HepG2 (cell line): ENCODE data around the gene AIF1. TPM values are rescaled to one million over a fixed set of nuclear protein-coding genes. Genes with fewer than 3 reads are reported as not detected.

ENCODE experiments used
- ASH2L ChIP-seq: fragments of 300-600, 200-600 bp; sonication (generic); IDR thresholded peaks from 2 replicates; pipeline ENCODE4 v1.7.0; 2017; ENCODE audit warnings: low read depth, mild to moderate bottlenecking, moderate library complexity, mixed read lengths, low read length; ENCODE audit not compliant: insufficient read length
- DRAP1 ChIP-seq: IDR thresholded peaks from 2 replicates; pipeline ENCODE4 v1.6.1; 2016; ENCODE audit warnings: missing genetic modification reagents, missing compliant biosample characterization
- FOXJ3 ChIP-seq: sonication (generic); formaldehyde crosslinking; IDR thresholded peaks from 2 replicates; pipeline ENCODE4 v1.4.0; 2020; ENCODE audit warnings: missing genetic modification reagents, mild to moderate bottlenecking, borderline replicate concordance
- FOXO4 ChIP-seq: sonication (generic); formaldehyde crosslinking; conservative IDR thresholded peaks from 2 replicates; pipeline ENCODE4 v1.8.1; 2023; ENCODE audit warnings: missing genetic modification reagents
- FOXP4 ChIP-seq: sonication (generic); formaldehyde crosslinking; IDR thresholded peaks from 2 replicates; pipeline ENCODE4 v1.4.0; 2020; ENCODE audit warnings: missing genetic modification reagents
- GATAD2A ChIP-seq: IDR thresholded peaks from 2 replicates; pipeline ENCODE4 v1.6.1; 2016
- NFATC3 ChIP-seq: sonication (generic); formaldehyde crosslinking; IDR thresholded peaks from 2 replicates; pipeline ENCODE4 v1.5.1; 2020; ENCODE audit warnings: mild to moderate bottlenecking, missing genetic modification reagents
- PITX1 ChIP-seq: sonication (generic); formaldehyde crosslinking; IDR thresholded peaks from 2 replicates; pipeline ENCODE4 v1.5.1; 2020; ENCODE audit warnings: mild to moderate bottlenecking, missing genetic modification reagents
- SMAD3 ChIP-seq: sonication (generic); formaldehyde crosslinking; IDR thresholded peaks from 2 replicates; pipeline ENCODE4 v1.4.0; 2020; ENCODE audit warnings: missing genetic modification reagents
- SOX13 ChIP-seq, 3 experiments: fragments of 450-650 bp in 1 of 3; sonication (generic) in 1 of 3; formaldehyde crosslinking in 1 of 3; IDR thresholded peaks in 2 of 3; conservative IDR thresholded peaks in 1 of 3; 2 replicates each; pipeline versions ENCODE4 v1.5.0 to v1.6.1; 2016 to 2020; ENCODE audit warnings: antibody characterized with exemption in 1 of 3, mild to moderate bottlenecking in 1 of 3, missing compliant biosample characterization in 1 of 3, missing genetic modification reagents in 1 of 3, moderate library complexity in 1 of 3
- ZNF256 ChIP-seq: sonication (generic); formaldehyde crosslinking; conservative IDR thresholded peaks from 2 replicates; pipeline ENCODE4 v1.4.0; 2020; ENCODE audit warnings: missing genetic modification reagents
- ZNF264 ChIP-seq: sonication (generic); formaldehyde crosslinking; IDR thresholded peaks from 2 replicates; pipeline ENCODE4 v1.4.0; 2020; ENCODE audit warnings: missing genetic modification reagents
- ZNF317 ChIP-seq: sonication (generic); formaldehyde crosslinking; IDR thresholded peaks from 2 replicates; pipeline ENCODE4 v1.5.0; 2020; ENCODE audit warnings: mild to moderate bottlenecking, missing genetic modification reagents
- ZNF605 ChIP-seq: sonication (generic); formaldehyde crosslinking; IDR thresholded peaks from 2 replicates; pipeline ENCODE4 v1.8.0; 2022; ENCODE audit warnings: mild to moderate bottlenecking, missing genetic modification reagents
- ZNF670 ChIP-seq: sonication (generic); formaldehyde crosslinking; IDR thresholded peaks from 2 replicates; pipeline ENCODE4 v1.8.0; 2022; ENCODE audit warnings: mild to moderate bottlenecking, missing genetic modification reagents, borderline replicate concordance
- polyA plus RNA-seq, 8 experiments: library from polyadenylated mRNA; depleted of rRNA in 3 of 8; stranded (reverse) in 7 of 8; unstranded in 1 of 8; fragments of >200 nt; fragmentation: Illumina TruSeq in 4 of 8; extraction: Trizol in 4 of 8; gene quantifications; 2 replicates each; pipeline versions ENCODE4 v1.2.1 to v1.2.3, GENCODE V29; 2011 to 2016; ENCODE audit warnings: low read depth in 4 of 8, missing spikeins in 1 of 8, mixed read lengths in 1 of 8; ENCODE audit not compliant: insufficient read depth in 1 of 8
- total RNA-seq, 5 experiments: library from RNA; depleted of rRNA; stranded (reverse); fragments of >200 nt; fragmentation: Illumina TruSeq; extraction: Trizol; gene quantifications; 2 replicates each; pipeline ENCODE4 v1.2.3, GENCODE V29; 2016; ENCODE audit warnings: low read depth in 1 of 5
- TF ChIP-seq, protein P1 (sequence below): sonication (generic); formaldehyde crosslinking; IDR thresholded peaks from 2 replicates; pipeline ENCODE4 v1.8.0; 2022; ENCODE audit warnings: mild to moderate bottlenecking, missing genetic modification reagents; ENCODE audit not compliant: insufficient replicate concordance
- TF ChIP-seq, protein P2 (sequence below): sonication (generic); formaldehyde crosslinking; IDR thresholded peaks from 2 replicates; pipeline ENCODE4 v1.8.0; 2022; ENCODE audit warnings: mild to moderate bottlenecking, missing genetic modification reagents, moderate library complexity
- TF ChIP-seq, protein P3 (sequence below): sonication (generic); formaldehyde crosslinking; IDR thresholded peaks from 2 replicates; pipeline ENCODE4 v1.4.0; 2020; ENCODE audit warnings: missing genetic modification reagents

AIF1 gene
- total and polyA plus RNA-seq, 2 of the 13 experiments (the other 11 are each of a cell fraction or from before 2014, with no cell fraction given), result 1.5 TPM; not detected in 1

GRCh38 chr6:31614684-31615578 lies at the start of gene AIF1 (continued):
- TF ChIP-seq FOXO4 (CRISPR knock-in tag) (0 out of 2 replicates have a peak, but pooled peaks have one; percentile 34), FOXJ3 (CRISPR knock-in tag) (peak; percentile 49; the same call in 1 of the 2 replicates), NFATC3 (CRISPR knock-in tag) (0 out of 2 replicates have a peak, but pooled peaks have one; percentile 22), ZNF605 (CRISPR knock-in tag) (peak; percentile 65), ZNF264 (CRISPR knock-in tag) (peak; percentile 28; the same call in 1 of the 2 replicates), SMAD3 (CRISPR knock-in tag) (no peak), FOXP4 (CRISPR knock-in tag) (peak; percentile 46; the same call in 1 of the 2 replicates), ZNF670 (CRISPR knock-in tag) (0 out of 2 replicates have a peak, but pooled peaks have one; percentile 0), ZNF317 (CRISPR knock-in tag) (0 out of 2 replicates have a peak, but pooled peaks have one; percentile 32), ZNF256 (CRISPR knock-in tag) (0 out of 2 replicates have a peak, but pooled peaks have one; percentile 32), PITX1 (peak; percentile 19; the same call in 1 of the 2 replicates), DRAP1 (CRISPR knock-in tag) (peak; percentile 32; the same call in 1 of the 2 replicates), GATAD2A (peak; percentile 54; the same call in 1 of the 2 replicates), ASH2L (peak; percentile 34), SOX13 (IDR thresholded peaks at IDR 0.05) (no peak), SOX13 (CRISPR knock-in tag; conservative IDR thresholded peaks at IDR 0.05 in 1 of 2, IDR thresholded peaks at IDR 0.05 in 1 of 2) (peak in 1 of 2 experiments; percentile 9; a peak in 1 of 4 replicates)
- TF ChIP-seq, protein P1, sequence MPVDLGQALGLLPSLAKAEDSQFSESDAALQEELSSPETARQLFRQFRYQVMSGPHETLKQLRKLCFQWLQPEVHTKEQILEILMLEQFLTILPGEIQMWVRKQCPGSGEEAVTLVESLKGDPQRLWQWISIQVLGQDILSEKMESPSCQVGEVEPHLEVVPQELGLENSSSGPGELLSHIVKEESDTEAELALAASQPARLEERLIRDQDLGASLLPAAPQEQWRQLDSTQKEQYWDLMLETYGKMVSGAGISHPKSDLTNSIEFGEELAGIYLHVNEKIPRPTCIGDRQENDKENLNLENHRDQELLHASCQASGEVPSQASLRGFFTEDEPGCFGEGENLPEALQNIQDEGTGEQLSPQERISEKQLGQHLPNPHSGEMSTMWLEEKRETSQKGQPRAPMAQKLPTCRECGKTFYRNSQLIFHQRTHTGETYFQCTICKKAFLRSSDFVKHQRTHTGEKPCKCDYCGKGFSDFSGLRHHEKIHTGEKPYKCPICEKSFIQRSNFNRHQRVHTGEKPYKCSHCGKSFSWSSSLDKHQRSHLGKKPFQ (CRISPR knock-in tag), result no peak
- TF ChIP-seq, protein P2, sequence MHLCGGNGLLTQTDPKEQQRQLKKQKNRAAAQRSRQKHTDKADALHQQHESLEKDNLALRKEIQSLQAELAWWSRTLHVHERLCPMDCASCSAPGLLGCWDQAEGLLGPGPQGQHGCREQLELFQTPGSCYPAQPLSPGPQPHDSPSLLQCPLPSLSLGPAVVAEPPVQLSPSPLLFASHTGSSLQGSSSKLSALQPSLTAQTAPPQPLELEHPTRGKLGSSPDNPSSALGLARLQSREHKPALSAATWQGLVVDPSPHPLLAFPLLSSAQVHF, result no peak
- TF ChIP-seq, protein P3, sequence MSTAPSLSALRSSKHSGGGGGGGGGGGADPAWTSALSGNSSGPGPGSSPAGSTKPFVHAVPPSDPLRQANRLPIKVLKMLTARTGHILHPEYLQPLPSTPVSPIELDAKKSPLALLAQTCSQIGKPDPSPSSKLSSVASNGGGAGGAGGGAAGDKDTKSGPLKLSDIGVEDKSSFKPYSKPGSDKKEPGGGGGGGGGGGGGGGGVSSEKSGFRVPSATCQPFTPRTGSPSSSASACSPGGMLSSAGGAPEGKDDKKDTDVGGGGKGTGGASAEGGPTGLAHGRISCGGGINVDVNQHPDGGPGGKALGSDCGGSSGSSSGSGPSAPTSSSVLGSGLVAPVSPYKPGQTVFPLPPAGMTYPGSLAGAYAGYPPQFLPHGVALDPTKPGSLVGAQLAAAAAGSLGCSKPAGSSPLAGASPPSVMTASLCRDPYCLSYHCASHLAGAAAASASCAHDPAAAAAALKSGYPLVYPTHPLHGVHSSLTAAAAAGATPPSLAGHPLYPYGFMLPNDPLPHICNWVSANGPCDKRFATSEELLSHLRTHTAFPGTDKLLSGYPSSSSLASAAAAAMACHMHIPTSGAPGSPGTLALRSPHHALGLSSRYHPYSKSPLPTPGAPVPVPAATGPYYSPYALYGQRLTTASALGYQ (CRISPR knock-in tag), result 0 out of 2 replicates have a peak, but pooled peaks have one; percentile 37
